ENCODE data around the gene GABRB2.

- TF ChIP-seq EZH2 (IDR thresholded peaks at IDR 0.05; ENCODE audit: borderline replicate concordance, low read length) (no peak), CTCF (IDR thresholded peaks at IDR 0.05; ENCODE audit: low read length) (no peak)
Measured at GRCh38 chr5:161372682-161373344, 173.7 kb downstream of the GABRB2 start.
